ENCODE results near the gene SDC4. TPM values are rescaled to one million over a fixed set of nuclear protein-coding genes. Genes with fewer than 3 reads are reported as not detected.

Gene SDC4
- total RNA-seq: 10 to 100 TPM; 21.1 to 22.0 TPM

- peaks cover 2% of the 10 kb centered on the region for H3K27me3 Mint-ChIP-seq
- ATAC-seq: peak; percentile 80
- TF ChIP-seq, protein P1, sequence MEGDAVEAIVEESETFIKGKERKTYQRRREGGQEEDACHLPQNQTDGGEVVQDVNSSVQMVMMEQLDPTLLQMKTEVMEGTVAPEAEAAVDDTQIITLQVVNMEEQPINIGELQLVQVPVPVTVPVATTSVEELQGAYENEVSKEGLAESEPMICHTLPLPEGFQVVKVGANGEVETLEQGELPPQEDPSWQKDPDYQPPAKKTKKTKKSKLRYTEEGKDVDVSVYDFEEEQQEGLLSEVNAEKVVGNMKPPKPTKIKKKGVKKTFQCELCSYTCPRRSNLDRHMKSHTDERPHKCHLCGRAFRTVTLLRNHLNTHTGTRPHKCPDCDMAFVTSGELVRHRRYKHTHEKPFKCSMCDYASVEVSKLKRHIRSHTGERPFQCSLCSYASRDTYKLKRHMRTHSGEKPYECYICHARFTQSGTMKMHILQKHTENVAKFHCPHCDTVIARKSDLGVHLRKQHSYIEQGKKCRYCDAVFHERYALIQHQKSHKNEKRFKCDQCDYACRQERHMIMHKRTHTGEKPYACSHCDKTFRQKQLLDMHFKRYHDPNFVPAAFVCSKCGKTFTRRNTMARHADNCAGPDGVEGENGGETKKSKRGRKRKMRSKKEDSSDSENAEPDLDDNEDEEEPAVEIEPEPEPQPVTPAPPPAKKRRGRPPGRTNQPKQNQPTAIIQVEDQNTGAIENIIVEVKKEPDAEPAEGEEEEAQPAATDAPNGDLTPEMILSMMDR (IDR thresholded peaks at IDR 0.05): no peak
- peak; percentile 68 for DNase-seq
- H3K27ac Mint-ChIP-seq: peak within 1 kb of the TSS; percentile 81
- peaks cover 40% of the 10 kb centered on the region for H3K4me1 Mint-ChIP-seq (ENCODE audit: low read depth)
- H3K4me3 Mint-ChIP-seq: peak within 1 kb of the TSS; percentile 79
- peaks cover 8% of the 10 kb centered on the region for H3K36me3 Mint-ChIP-seq (ENCODE audit: low read depth)
- ChIA-PET CTCF (interaction anchor here (0.9 to 4.5 kb wide), 11 partner anchors 15 to 423 kb away, joined by 3 to 20 read pairs (median 7); partner anchors contain the start of gene SYS1), POLR2A (interaction anchor here (0.6 to 3.9 kb wide), 9 partner anchors 9 to 89 kb away, joined by 3 to 21 read pairs (median 4); partner anchors contain the start of gene SYS1)
- no peaks in the 10 kb centered on the region for H3K9me3 Mint-ChIP-seq
- intact Hi-C loops (cut with micrococcal nuclease): no loop called here
Measured at GRCh38 chr20:45347936-45348778, at the start of gene SDC4. TSS of gene SDC4 (minus strand) at chr20:45348424. CDS start at chr20:45348384, 40 bp downstream.

GRCh38 chr20:45395114-45395415 lies 46.8 kb upstream of the SDC4 start:
- intact Hi-C loops (cut with micrococcal nuclease): no loop called here
- H3K4me1 Mint-ChIP-seq (ENCODE audit: low read depth): peaks cover 10% of the 10 kb centered on the region
- CTCF ChIA-PET: interaction anchor here (1.0 to 3.7 kb wide), 3 partner anchors 19 to 42 kb away, joined by 3 to 14 read pairs (median 13); no protein-coding TSS in a partner anchor
- TF ChIP-seq, protein P1 (IDR thresholded peaks at IDR 0.05): no peak
- no peaks in the 10 kb centered on the region for H3K27me3 Mint-ChIP-seq
- peaks cover 10% of the 10 kb centered on the region for H3K36me3 Mint-ChIP-seq (ENCODE audit: low read depth)
- ATAC-seq (no peak), DNase-seq (no peak)
- peaks cover 5% of the 10 kb centered on the region for H3K9me3 Mint-ChIP-seq
- no peak overlapping the region for H3K27ac Mint-ChIP-seq
- no peak overlapping the region for H3K4me3 Mint-ChIP-seq
- POLR2A ChIA-PET: interaction anchor here (0.6 kb wide), 1 partner anchor 315 kb away, joined by 3 read pairs; no protein-coding TSS in a partner anchor

- Mint-ChIP-seq H3K27me3 (no peaks in the 10 kb centered on the region), H3K27ac (no peak overlapping the region), H3K9me3 (no peaks in the 10 kb centered on the region), H3K36me3 (ENCODE audit: low read depth) (peaks cover 4% of the 10 kb centered on the region), H3K4me1 (ENCODE audit: low read depth) (peaks cover 10% of the 10 kb centered on the region), H3K4me3 (no peak overlapping the region)
- no peak for ATAC-seq
- TF ChIP-seq, protein P1 (IDR thresholded peaks at IDR 0.05): no peak
- ChIA-PET CTCF (interaction anchor here (1.0 to 3.7 kb wide), 3 partner anchors 19 to 42 kb away, joined by 3 to 14 read pairs (median 13); no protein-coding TSS in a partner anchor), POLR2A (interaction anchor here (0.6 to 1.4 kb wide), 2 partner anchors 23 to 316 kb away, joined by 3 read pairs; no protein-coding TSS in a partner anchor)
- intact Hi-C loops (cut with micrococcal nuclease): no loop called here
- no peak for DNase-seq
Measured at GRCh38 chr20:45394221-45395113, 46.2 kb upstream of the SDC4 start.

GRCh38 chr20:45392733-45393132 lies 44.5 kb upstream of the SDC4 start:
- H3K27ac Mint-ChIP-seq: no peak overlapping the region
- no peaks in the 10 kb centered on the region for H3K27me3 Mint-ChIP-seq
- H3K36me3 Mint-ChIP-seq (ENCODE audit: low read depth): peaks cover 5% of the 10 kb centered on the region
- TF ChIP-seq, protein P1 (IDR thresholded peaks at IDR 0.05): no peak
- POLR2A ChIA-PET: interaction anchor here (0.7 to 1.4 kb wide), 2 partner anchors 14 to 23 kb away, joined by 3 read pairs; partner anchors contain the start of gene PIGT
- peaks cover 13% of the 10 kb centered on the region for H3K4me1 Mint-ChIP-seq (ENCODE audit: low read depth)
- no peak overlapping the region for H3K4me3 Mint-ChIP-seq
- H3K9me3 Mint-ChIP-seq: peaks cover 1% of the 10 kb centered on the region
- CTCF ChIA-PET: interaction anchor here (0.8 to 3.7 kb wide), 7 partner anchors 19 to 378 kb away, joined by 3 to 14 read pairs (median 3); no protein-coding TSS in a partner anchor
- DNase-seq (no peak), ATAC-seq (no peak)
- intact Hi-C loops (cut with micrococcal nuclease): no loop called here

Measured in activated CD8-positive, alpha-beta T cell treated with anti-CD3 and anti-CD28 coated beads for 36 hours (primary cell).